GF-D8 (cell line): Measurements from ENCODE around the gene CYP11A1.

Experiments used
- DNase-seq: peaks from one replicate; lab custom pipeline; 2025; lab: John Stamatoyannopoulos, UW

Gene CYP11A1

GRCh38 chr15:74322558-74323180, 44.8 kb downstream of the CYP11A1 start:
- no peak for DNase-seq

DNA sequence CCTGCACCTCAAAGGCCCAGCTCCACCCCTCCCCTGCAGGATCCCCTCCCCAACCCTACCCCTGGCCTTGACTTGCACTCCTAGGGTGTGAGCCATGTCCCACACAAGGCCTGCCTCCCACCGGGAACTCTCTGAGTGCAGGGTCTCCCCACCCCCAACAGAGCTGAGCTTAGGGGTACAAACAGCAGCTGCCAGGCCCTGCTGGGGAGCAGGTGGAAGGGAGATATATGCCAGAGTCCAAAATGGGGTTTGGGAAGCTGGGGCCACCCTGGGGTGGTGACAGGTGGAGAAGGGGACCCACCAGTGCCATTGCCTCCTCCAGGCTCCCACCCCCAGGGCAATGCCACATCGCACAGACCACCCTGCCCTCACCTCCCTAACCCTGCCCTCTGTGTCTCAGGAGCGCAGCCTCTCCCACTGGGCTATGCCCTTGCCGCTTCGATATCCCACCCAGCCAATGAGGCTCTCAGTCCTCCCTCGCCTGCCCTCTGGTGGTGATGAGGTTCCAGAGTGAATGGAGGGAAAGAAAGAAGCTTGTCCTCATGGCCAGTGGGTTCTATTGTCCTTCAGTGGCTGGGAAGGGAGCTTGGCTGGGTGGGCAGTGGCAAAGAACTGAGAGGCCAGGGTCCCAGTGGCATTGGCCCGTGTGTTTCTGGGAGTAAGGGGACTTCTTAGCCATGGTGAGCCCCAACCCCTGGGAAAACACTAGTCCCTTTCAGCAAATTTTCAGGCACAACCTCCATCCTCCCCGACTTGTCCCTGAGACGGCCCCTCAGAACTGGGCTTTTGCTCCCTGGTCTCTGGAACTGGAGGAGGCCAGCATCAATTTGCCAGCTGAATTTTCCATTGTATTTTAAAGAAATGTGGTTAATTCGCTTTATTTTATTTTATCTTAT, 46.8 kb downstream of the CYP11A1 start:
- DNase-seq, result no peak

DNA sequence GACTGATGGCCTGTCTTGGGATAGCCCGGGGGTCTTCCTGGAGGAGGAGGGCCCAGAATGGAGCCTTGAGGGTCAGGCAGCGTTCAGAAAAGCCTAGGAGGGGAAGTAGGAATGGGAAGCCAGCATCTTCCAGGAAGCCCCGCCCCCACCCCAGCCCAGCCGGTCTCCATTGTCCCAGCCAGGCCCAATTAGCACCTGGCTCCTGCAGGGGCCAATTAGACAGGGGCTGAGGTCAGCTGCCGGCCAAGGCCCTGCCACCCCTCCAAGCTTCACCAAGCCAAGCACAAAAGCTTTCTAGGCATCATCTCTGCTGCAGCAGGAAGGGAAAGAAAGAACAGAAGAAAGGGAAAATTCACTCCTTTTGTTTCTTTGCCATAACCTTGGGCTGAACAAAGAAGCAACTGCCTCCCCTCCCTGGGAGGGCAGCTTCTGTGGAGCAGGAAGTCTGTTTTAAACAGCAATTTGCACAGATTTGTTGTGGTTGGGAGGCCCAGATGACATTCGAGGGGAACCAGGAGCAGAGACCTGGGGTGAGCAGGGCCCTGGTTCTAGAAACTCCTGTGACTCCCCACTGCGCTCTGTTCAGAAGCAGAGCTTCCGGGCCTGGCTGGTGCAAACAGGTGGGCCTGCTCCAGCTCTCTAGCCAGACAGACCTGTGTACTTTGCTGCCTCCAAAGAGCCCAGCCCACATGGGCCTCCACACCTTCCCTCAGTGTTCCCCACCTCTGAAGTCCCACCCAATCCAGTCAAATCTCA, 47.7 kb downstream of the CYP11A1 start:
- DNase-seq, result no peak

GRCh38 chr15:74319138-74319460, 48.3 kb downstream of the CYP11A1 start:
- no peak for DNase-seq

- DNase-seq, result no peak
Measured at GRCh38 chr15:74318376-74319137, 48.9 kb downstream of the CYP11A1 start.

GRCh38 chr15:74317820-74318375, 49.5 kb downstream of the CYP11A1 start:
- no peak for DNase-seq

DNA sequence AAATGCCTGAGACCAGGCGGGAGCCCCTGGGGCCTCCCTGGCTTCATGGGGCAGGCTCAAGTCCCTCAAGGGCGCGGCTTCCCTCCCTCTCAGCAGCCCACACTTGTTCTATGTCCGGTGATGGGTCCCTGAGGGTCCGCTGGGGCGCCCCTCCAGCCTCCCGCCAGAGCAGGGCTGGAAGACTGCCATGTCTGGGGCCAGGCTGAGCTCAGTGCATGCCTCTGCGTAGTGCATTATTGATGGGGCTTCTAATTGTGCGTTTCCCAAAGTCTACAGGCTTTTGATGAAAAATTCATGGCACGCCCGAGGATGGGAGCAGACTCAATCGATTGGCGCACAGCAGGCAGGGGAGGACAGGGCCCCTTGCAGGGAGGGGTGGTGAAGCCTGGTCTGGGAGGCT, 51.3 kb downstream of the CYP11A1 start:
- no peak for DNase-seq

- DNase-seq, result no peak
Measured at GRCh38 chr15:74315626-74316025, 51.8 kb downstream of the CYP11A1 start.

DNA sequence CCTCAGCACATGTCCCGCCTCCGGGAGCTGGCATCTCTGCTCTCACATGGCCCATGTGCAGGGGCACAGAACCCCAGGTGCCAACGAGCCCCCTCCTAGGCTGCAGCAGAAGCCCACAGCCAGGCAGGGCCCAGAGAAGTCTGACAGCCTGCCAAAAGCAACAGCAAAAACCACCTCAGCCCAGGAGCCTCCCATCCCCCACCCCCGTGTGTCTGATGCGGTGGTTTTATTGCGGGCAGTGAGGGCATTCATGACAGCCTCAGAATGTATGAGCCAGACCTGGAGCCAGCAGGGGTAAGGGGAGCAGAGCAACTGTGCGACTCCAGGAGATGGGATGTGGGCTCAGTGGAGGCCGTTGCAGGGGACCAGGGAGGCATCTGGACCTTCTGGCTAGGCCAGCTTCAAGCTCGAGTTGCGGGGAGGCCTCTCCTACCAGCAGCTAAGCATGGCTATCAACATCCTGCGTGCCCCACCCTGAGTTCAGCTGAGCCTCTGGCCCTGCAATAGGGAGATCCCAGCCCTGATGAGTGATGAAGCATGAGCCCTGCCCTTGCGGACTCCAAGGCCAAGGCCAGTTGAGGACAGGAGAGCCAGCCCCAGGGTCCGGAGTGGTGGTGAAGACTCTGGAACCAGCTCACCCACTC, 52.5 kb downstream of the CYP11A1 start:
- DNase-seq, result no peak

GRCh38 chr15:74313889-74314288, 53.6 kb downstream of the CYP11A1 start:
- no peak for DNase-seq

- DNase-seq, result no peak
Measured at GRCh38 chr15:74312445-74313007, 54.9 kb downstream of the CYP11A1 start.

DNA sequence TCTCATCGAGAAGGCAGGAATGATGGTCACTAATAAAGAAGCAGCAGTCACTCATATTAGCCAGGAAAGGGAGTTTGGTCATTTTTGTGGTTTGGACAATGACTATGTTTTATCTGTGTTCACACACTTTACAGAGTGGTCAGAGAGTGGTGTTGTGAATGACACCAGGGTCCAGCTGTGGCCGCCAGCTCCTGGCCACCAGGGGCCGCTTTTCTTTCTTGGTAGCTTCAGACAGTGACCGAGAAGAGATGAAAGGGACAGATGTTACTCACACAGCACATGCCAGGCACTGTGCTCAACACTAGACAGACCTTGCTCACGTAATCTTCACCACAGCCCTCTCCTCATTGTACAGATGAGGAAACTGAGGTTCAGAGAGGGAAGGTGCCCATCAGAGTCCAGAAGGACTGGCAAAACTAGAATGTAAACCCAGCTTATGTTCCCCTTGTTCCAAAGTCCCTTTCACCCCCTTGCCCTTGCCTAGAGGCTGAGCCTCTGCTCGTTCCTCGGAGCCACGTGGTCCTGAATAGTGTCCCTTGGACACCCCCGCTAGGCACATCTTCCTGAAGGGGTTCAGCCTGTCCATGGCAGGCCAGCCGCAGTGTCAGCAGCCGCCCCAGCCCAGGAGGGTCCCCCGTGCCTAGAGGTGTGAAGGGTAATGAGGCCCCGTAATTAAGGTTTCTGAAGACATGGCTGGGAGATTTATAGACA, 55.6 kb downstream of the CYP11A1 start:
- DNase-seq, result no peak

- DNase-seq, result no peak
Measured at GRCh38 chr15:74307827-74308811, 59.3 kb downstream of the CYP11A1 start.

- no peak for DNase-seq
Measured at GRCh38 chr15:74306781-74307217, 60.6 kb downstream of the CYP11A1 start.

GRCh38 chr15:74305687-74306086, 61.8 kb downstream of the CYP11A1 start:
- no peak for DNase-seq

DNA sequence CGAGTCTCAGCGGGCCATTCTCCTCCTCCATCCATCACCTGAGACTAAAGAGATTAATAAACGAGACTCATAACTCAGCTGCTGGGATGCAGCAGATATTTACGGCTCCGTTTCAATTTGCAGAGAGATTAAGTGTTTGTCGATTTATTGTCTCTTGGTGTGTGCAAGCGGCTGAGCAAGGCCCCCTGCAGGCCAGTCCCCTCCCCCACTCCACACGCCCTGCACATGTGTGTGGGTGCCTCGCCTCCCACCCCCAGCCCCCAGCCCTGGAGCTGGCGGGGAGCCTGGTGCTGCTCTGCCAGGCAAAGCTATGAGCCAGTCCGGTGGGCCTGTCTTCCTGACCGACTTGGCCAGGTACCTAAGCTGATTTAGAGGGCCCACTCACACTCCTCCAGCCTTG, 63.0 kb downstream of the CYP11A1 start:
- no peak for DNase-seq

DNA sequence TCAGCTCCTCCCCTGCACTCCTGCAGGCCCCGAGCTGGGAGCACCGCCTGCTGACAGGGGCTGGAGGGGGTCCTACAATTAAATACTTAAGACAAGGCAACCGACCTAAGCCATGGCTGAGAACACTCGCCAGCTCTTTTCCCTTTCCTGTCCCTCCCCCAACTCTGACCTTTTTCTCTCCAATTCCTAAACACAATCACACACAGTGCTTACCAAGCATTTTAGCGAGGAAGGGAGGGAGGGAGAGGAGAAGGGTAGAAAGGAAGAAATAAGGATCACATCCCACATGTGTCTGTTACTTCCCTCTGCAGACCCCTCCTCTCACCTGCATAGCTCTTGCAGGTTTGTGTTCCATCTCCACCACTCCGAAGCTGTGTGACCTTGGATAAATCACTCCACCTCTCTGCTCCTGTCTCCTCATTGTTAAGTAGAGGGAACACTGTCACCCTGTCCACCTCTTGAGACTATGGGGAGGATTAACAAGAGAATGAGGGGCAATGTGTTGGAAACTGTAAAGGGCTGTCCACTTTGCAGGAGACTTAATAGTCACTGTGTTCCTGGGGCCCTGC, 63.6 kb downstream of the CYP11A1 start:
- DNase-seq, result no peak

GRCh38 chr15:74302821-74303359, 64.6 kb downstream of the CYP11A1 start:
- no peak for DNase-seq
